Chondrocyte (in vitro differentiated cells): ENCODE data around the gene RSF1. TPM values are rescaled to one million over a fixed set of nuclear protein-coding genes. Genes with fewer than 3 reads are reported as not detected.

Experiments
- DNase-seq: peaks from one replicate; pipeline ENCODE4 v3.0.0; 2021; ENCODE audit warnings: mixed read lengths, low spot score
- H3K27ac Mint-ChIP-seq: one replicate; pipeline ENCODE4 v1.8.0; 2021; ENCODE audit warnings: mild to moderate bottlenecking, moderate library complexity, mixed read lengths; ENCODE audit not compliant: unreplicated experiment
- H3K27me3 Mint-ChIP-seq: 2 replicates; pipeline ENCODE4 v1.8.0; 2021; ENCODE audit warnings: low read depth, mixed read lengths
- H3K36me3 Mint-ChIP-seq: 2 replicates; pipeline ENCODE4 v1.8.0; 2021; ENCODE audit warnings: low read depth, mixed read lengths
- H3K4me1 Mint-ChIP-seq: 2 replicates; pipeline ENCODE4 v1.8.0; 2021; ENCODE audit warnings: low read depth, mild to moderate bottlenecking, mixed read lengths
- H3K4me3 Mint-ChIP-seq: one replicate; pipeline ENCODE4 v1.8.0; 2021; ENCODE audit warnings: mild to moderate bottlenecking, moderate library complexity, mixed read lengths; ENCODE audit not compliant: unreplicated experiment
- H3K9me3 Mint-ChIP-seq: 2 replicates; pipeline ENCODE4 v1.8.0; 2021; ENCODE audit warnings: low read depth, mixed read lengths
- CTCF ChIP-seq: fragments of 200-600 bp; sonication (generic); IDR thresholded peaks from 2 replicates; pipeline ENCODE4 v1.5.0; 2021; ENCODE audit warnings: antibody characterized with exemption, mild to moderate bottlenecking, moderate library complexity
- total RNA-seq: library from RNA; stranded (reverse); gene quantifications from 3 replicates; pipeline ENCODE4 v1.2.1, GENCODE V29; 2021

Gene RSF1
- total RNA-seq, 1 donor from 2014 or later = 64.2 TPM

- TF ChIP-seq CTCF = no peak
- H3K27ac Mint-ChIP-seq = no peak overlapping the region
- DNase-seq = no peak
- peaks cover 10% of the 10 kb centered on the region for H3K9me3 Mint-ChIP-seq
- no peak overlapping the region for H3K4me3 Mint-ChIP-seq
- H3K27me3 Mint-ChIP-seq = no peaks in the 10 kb centered on the region
- no peaks in the 10 kb centered on the region for H3K4me1 Mint-ChIP-seq
- peaks cover 23% of the 10 kb centered on the region for H3K36me3 Mint-ChIP-seq
These were observed 92.2 kb downstream of the RSF1 start for GRCh38 chr11:77728203-77728786.

GRCh38 chr11:77726524-77726923, 94.0 kb downstream of the RSF1 start:
- Mint-ChIP-seq H3K36me3 (peaks cover 23% of the 10 kb centered on the region), H3K27ac (no peak overlapping the region), H3K9me3 (peaks cover 10% of the 10 kb centered on the region), H3K4me3 (no peak overlapping the region), H3K4me1 (no peaks in the 10 kb centered on the region), H3K27me3 (no peaks in the 10 kb centered on the region)
- TF ChIP-seq CTCF = no peak
- DNase-seq = no peak

GRCh38 chr11:77725433-77725832, 95.1 kb downstream of the RSF1 start:
- DNase-seq = no peak
- no peak overlapping the region for H3K4me3 Mint-ChIP-seq
- H3K4me1 Mint-ChIP-seq = no peaks in the 10 kb centered on the region

GRCh38 chr11:77724636-77725035, 95.9 kb downstream of the RSF1 start:
- no peak overlapping the region for H3K27ac Mint-ChIP-seq
- TF ChIP-seq CTCF = no peak
- peaks cover 14% of the 10 kb centered on the region for H3K36me3 Mint-ChIP-seq
- H3K27me3 Mint-ChIP-seq = no peaks in the 10 kb centered on the region
- no peak for DNase-seq
- H3K4me1 Mint-ChIP-seq = no peaks in the 10 kb centered on the region
- no peak overlapping the region for H3K4me3 Mint-ChIP-seq
- H3K9me3 Mint-ChIP-seq = no peaks in the 10 kb centered on the region

More at GRCh38 chr11:77725433-77725832, 95.1 kb downstream of the RSF1 start:
- H3K27me3 Mint-ChIP-seq = no peaks in the 10 kb centered on the region
- peaks cover 2% of the 10 kb centered on the region for H3K9me3 Mint-ChIP-seq
- H3K27ac Mint-ChIP-seq = no peak overlapping the region
- H3K36me3 Mint-ChIP-seq = peaks cover 16% of the 10 kb centered on the region
- TF ChIP-seq CTCF = no peak

GRCh38 chr11:77723024-77723423, 97.5 kb downstream of the RSF1 start:
- Mint-ChIP-seq H3K9me3 (no peaks in the 10 kb centered on the region), H3K27me3 (no peaks in the 10 kb centered on the region), H3K27ac (no peak overlapping the region), H3K36me3 (peaks cover 16% of the 10 kb centered on the region), H3K4me3 (no peak overlapping the region), H3K4me1 (peaks cover 11% of the 10 kb centered on the region)
- TF ChIP-seq CTCF = no peak
- DNase-seq = no peak
